Endothelial cell of umbilical vein (primary cell): ENCODE data around the gene PRRG1. TPM values are rescaled to one million over a fixed set of nuclear protein-coding genes. Genes with fewer than 3 reads are reported as not detected.

Experiments used
- BruUV-seq: library from RNA; stranded (reverse); fragments of 400-500 nt; replicated peaks from 2 replicates; lab custom pipeline; 2021; lab: Mats Ljungman, UMichigan
- CTCF ChIA-PET: fragments of 300-600, 350-600 bp; sonication (Branson Sonifier 250); formaldehyde crosslinking; loops from one replicate; lab custom pipeline; 2021; ENCODE audit warnings: antibody characterized with exemption, inconsistent platforms; lab: Charles Lee
- POLR2A ChIA-PET: fragments of 300-600, 350-600 bp; sonication (Branson Sonifier 250); formaldehyde crosslinking; loops from one replicate; lab custom pipeline; 2021; ENCODE audit warnings: antibody characterized with exemption, inconsistent platforms; lab: Charles Lee
- DNase-seq: peaks from one replicate; pipeline ENCODE4 v3.0.0-alpha.2; 2011; ENCODE audit warnings: low read depth, low spot score
- FAIRE-seq: peaks from 2 replicates; lab custom pipeline; 2011; peaks lifted over from hg19 to GRCh38; lab: Jason Lieb, UNC
- H2AFZ ChIP-seq: 2 replicates; pipeline ENCODE4 v1.6.0; 2012; ENCODE audit warnings: low read depth, low read length, control low read depth, inconsistent platforms
- H3K27ac ChIP-seq: 2 replicates; pipeline ENCODE4 v1.5.1; 2011; ENCODE audit warnings: low read depth, mild to moderate bottlenecking, control low read depth, low read length, moderate library complexity; ENCODE audit not compliant: insufficient read depth
- H3K27me3 ChIP-seq, 2 experiments: 2 replicates each; pipeline versions ENCODE4 v1.6.0 to v1.6.1; 2011; ENCODE audit warnings: low read length in 2 of 2, mixed read lengths in 1 of 2; ENCODE audit not compliant: control insufficient read depth in 2 of 2, insufficient read depth in 2 of 2
- H3K36me3 ChIP-seq, 2 experiments: 2 replicates in 1 of 2; 3 replicates in 1 of 2; pipeline ENCODE4 v1.5.1; 2011; ENCODE audit warnings: low read length in 2 of 2, mild to moderate bottlenecking in 1 of 2, moderate library complexity in 1 of 2; ENCODE audit not compliant: control insufficient read depth in 2 of 2, insufficient read depth in 2 of 2; ENCODE audit errors: extremely low read depth in 1 of 2
- H3K4me1 ChIP-seq: 3 replicates; pipeline ENCODE4 v1.5.1; 2011; ENCODE audit warnings: mild to moderate bottlenecking, low read length; ENCODE audit not compliant: control insufficient read depth, insufficient read depth; ENCODE audit errors: extremely low read depth
- H3K4me2 ChIP-seq: 2 replicates; pipeline ENCODE4 v1.6.1; 2011; ENCODE audit warnings: low read length, control low read depth, mixed read lengths; ENCODE audit not compliant: insufficient read depth
- H3K4me3 ChIP-seq, 3 experiments: fragments of 200-600 bp in 1 of 3; sonication (generic), shearing (Covaris generic) in 1 of 3; replicated peaks in 1 of 3; 2 replicates each; pipeline ENCODE4 v1.5.1; 2011 to 2016; ENCODE audit warnings: control low read depth in 3 of 3, low read length in 3 of 3, mild to moderate bottlenecking in 2 of 3, inconsistent platforms in 1 of 3, low read depth in 1 of 3, moderate library complexity in 1 of 3; ENCODE audit not compliant: insufficient read depth in 1 of 3
- H3K79me2 ChIP-seq: 2 replicates; pipeline ENCODE4 v1.6.0; 2012; ENCODE audit warnings: low read length, inconsistent platforms; ENCODE audit not compliant: control insufficient read depth, insufficient read depth
- H3K9ac ChIP-seq: replicated peaks from 2 replicates; pipeline ENCODE3; 2011; ENCODE audit warnings: low read length, control low read depth; ENCODE audit not compliant: insufficient read depth; ENCODE audit errors: extremely low read depth
- H3K9me1 ChIP-seq: replicated peaks from 3 replicates; pipeline ENCODE4 v1.6.0; 2011; ENCODE audit warnings: mild to moderate bottlenecking, low read length; ENCODE audit not compliant: control insufficient read depth, insufficient read depth; ENCODE audit errors: extremely low read depth
- H3K9me3 ChIP-seq: replicated peaks from 2 replicates; pipeline ENCODE4 v1.5.1; 2012; ENCODE audit warnings: low read length, inconsistent platforms; ENCODE audit not compliant: control insufficient read depth, insufficient read depth
- H4K20me1 ChIP-seq: replicated peaks from 2 replicates; pipeline ENCODE3; 2011; ENCODE audit warnings: mild to moderate bottlenecking, low read length; ENCODE audit not compliant: control insufficient read depth, insufficient read depth; ENCODE audit errors: extremely low read depth
- EZH2 ChIP-seq: IDR thresholded peaks from 2 replicates; pipeline ENCODE4 v1.6.1; 2012; ENCODE audit warnings: borderline replicate concordance, low read depth, mild to moderate bottlenecking, moderate library complexity, low read length, inconsistent platforms; ENCODE audit not compliant: severe bottlenecking
- FOS ChIP-seq: IDR thresholded peaks from 2 replicates; pipeline ENCODE4 v1.6.1; 2011; ENCODE audit warnings: mild to moderate bottlenecking, low read length, moderate library complexity, borderline replicate concordance; ENCODE audit not compliant: insufficient read depth
- GATA2 ChIP-seq: IDR thresholded peaks from 2 replicates; pipeline ENCODE4 v1.7.0; 2011; ENCODE audit warnings: low read depth, mild to moderate bottlenecking, moderate library complexity, mixed read lengths, low read length; ENCODE audit not compliant: insufficient read length, insufficient read depth
- JUN ChIP-seq: IDR thresholded peaks from 2 replicates; pipeline ENCODE4 v1.6.1; 2011; ENCODE audit warnings: borderline replicate concordance, low read depth; ENCODE audit not compliant: insufficient read length, insufficient read depth
- MAX ChIP-seq: IDR thresholded peaks from 2 replicates; pipeline ENCODE4 v1.6.1; 2011; ENCODE audit not compliant: insufficient read depth, insufficient read length
- MYC ChIP-seq: IDR thresholded peaks from one replicate; pipeline ENCODE4 v1.6.1; 2011; ENCODE audit warnings: mild to moderate bottlenecking, low read depth, low read length
- POLR2A ChIP-seq: IDR thresholded peaks from 2 replicates; pipeline ENCODE4 v1.6.1; 2012; ENCODE audit warnings: low read depth, mild to moderate bottlenecking, control low read depth, low read length
- POLR2AphosphoS5 ChIP-seq: IDR thresholded peaks from 2 replicates; pipeline ENCODE4 v1.6.1; 2012; ENCODE audit warnings: low read depth, mild to moderate bottlenecking, control low read depth, low read length, moderate library complexity; ENCODE audit not compliant: insufficient read depth
- dilution Hi-C: fragments of 300-500 bp; cut with MboI; formaldehyde crosslinking; loops from one replicate; pipeline ENCODE4 v1.15.0; 2019; ENCODE audit warnings: low sequenced_read_pairs; ENCODE audit not compliant: extremely low pct_ligation_motif_present
- intact Hi-C: fragments of 100-400 bp; cut with micrococcal nuclease; formaldehyde crosslinking; loops from one replicate; pipeline ENCODE4 v1.10.0; 2022
- polyA plus RNA-seq, 4 experiments: library from polyadenylated mRNA; depleted of rRNA in 3 of 4; stranded (reverse) in 3 of 4; unstranded in 1 of 4; fragments of >200 nt; gene quantifications; 2 replicates each; pipeline versions ENCODE4 v1.2.1 to v1.2.3, GENCODE V29; 2011 to 2012; ENCODE audit warnings: missing spikeins in 1 of 4
- total RNA-seq: library from RNA; stranded (reverse); gene quantifications from 2 replicates; pipeline ENCODE4 v1.2.3, GENCODE V29; 2021
- TF ChIP-seq, protein P1 (sequence below), 2 donors: IDR thresholded peaks; 1 replicate in 1 of 2; 2 replicates in 1 of 2; pipeline ENCODE4 v1.5.1; 2011; ENCODE audit warnings: low read length in 2 of 2, mild to moderate bottlenecking in 2 of 2, moderate library complexity in 2 of 2, control low read depth in 1 of 2, inconsistent platforms in 1 of 2, low read depth in 1 of 2; ENCODE audit not compliant: insufficient read depth in 1 of 2; ENCODE audit errors: extremely low read depth in 1 of 2

Gene PRRG1
- total and polyA plus RNA-seq, 2 donors (not counting 3 experiments of a cell fraction or from before 2014, with no cell fraction given): 37.6 to 46.3 TPM

DNA sequence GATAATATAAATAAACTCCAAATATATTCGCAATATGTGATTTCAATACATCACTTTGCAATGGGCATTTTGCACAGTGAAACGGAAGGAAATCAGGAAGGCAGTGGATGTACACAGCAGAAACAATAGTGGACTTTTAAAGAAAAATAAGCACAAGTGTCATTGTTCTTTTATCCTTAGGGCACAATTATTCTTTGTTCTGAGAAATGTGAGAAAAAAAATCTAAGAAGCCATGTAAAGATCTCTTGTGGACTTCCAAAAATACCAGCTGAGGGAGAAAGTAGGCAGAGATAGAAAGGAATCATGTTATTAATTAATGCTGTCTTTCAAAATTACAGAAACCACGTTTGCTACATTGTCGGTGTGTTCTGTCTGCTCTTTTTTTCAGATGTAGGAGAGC is 17.6 kb upstream of the PRRG1 start:
- H3K4me1 ChIP-seq: peaks cover 6% of the 10 kb centered on the region
- H3K4me2 ChIP-seq: peak overlapping the region; percentile 31
- H3K79me2 ChIP-seq: no peaks in the 10 kb centered on the region
- TF ChIP-seq POLR2AphosphoS5 (no peak), POLR2A (no peak), MYC (no peak), EZH2 (no peak)
- no peak for DNase-seq
- no peaks in the 10 kb centered on the region for H3K9me3 ChIP-seq
- dilution Hi-C loops (no loop called here), intact Hi-C loops (no loop called here)
- POLR2A ChIA-PET: no interaction called here
- H3K27me3 ChIP-seq: no peaks in the 10 kb centered on the region
- CTCF ChIA-PET: interaction anchor here (0.8 kb wide), 1 partner anchor 113 kb away, joined by 3 read pairs; no protein-coding TSS in a partner anchor
- no peaks in the 10 kb centered on the region for H3K9me1 ChIP-seq
- no peak overlapping the region for H3K27ac ChIP-seq
- peak; percentile 40 for FAIRE-seq
- no peak overlapping the region for H3K4me3 ChIP-seq
- no peaks in the 10 kb centered on the region for H3K36me3 ChIP-seq
- no TSS peak for BruUV-seq
- no peak overlapping the region for H2AFZ ChIP-seq
- no peaks in the 10 kb centered on the region for H4K20me1 ChIP-seq
- H3K9ac ChIP-seq: no peak overlapping the region

- no peak for DNase-seq
- H3K79me2 ChIP-seq: no peaks in the 10 kb centered on the region
- no peak overlapping the region for H3K4me2 ChIP-seq
- no peaks in the 10 kb centered on the region for H3K36me3 ChIP-seq
- H3K4me1 ChIP-seq: peaks cover 6% of the 10 kb centered on the region
- H3K9me1 ChIP-seq: no peaks in the 10 kb centered on the region
- POLR2A ChIA-PET: no interaction called here
- intact Hi-C loops (no loop called here), dilution Hi-C loops (no loop called here)
- CTCF ChIA-PET: interaction anchor here (0.8 kb wide), 1 partner anchor 112 kb away, joined by 3 read pairs; no protein-coding TSS in a partner anchor
- H3K9ac ChIP-seq: no peak overlapping the region
- no peak for FAIRE-seq
- no peak overlapping the region for H2AFZ ChIP-seq
- no peaks in the 10 kb centered on the region for H4K20me1 ChIP-seq
- BruUV-seq: no TSS peak
- TF ChIP-seq FOS (no peak), MYC (no peak), EZH2 (no peak), MAX (no peak), POLR2A (no peak), POLR2AphosphoS5 (no peak), GATA2 (no peak), JUN (no peak)
- TF ChIP-seq, protein P1, sequence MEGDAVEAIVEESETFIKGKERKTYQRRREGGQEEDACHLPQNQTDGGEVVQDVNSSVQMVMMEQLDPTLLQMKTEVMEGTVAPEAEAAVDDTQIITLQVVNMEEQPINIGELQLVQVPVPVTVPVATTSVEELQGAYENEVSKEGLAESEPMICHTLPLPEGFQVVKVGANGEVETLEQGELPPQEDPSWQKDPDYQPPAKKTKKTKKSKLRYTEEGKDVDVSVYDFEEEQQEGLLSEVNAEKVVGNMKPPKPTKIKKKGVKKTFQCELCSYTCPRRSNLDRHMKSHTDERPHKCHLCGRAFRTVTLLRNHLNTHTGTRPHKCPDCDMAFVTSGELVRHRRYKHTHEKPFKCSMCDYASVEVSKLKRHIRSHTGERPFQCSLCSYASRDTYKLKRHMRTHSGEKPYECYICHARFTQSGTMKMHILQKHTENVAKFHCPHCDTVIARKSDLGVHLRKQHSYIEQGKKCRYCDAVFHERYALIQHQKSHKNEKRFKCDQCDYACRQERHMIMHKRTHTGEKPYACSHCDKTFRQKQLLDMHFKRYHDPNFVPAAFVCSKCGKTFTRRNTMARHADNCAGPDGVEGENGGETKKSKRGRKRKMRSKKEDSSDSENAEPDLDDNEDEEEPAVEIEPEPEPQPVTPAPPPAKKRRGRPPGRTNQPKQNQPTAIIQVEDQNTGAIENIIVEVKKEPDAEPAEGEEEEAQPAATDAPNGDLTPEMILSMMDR (IDR thresholded peaks at IDR 0.05; ENCODE audit: extremely low read depth in 1 of 2, insufficient read depth in 1 of 2, low read depth in 1 of 2, low read length in 2 of 2): no peak
- H3K27ac ChIP-seq: no peak overlapping the region
- H3K4me3 ChIP-seq: no peak overlapping the region
- no peaks in the 10 kb centered on the region for H3K9me3 ChIP-seq
- H3K27me3 ChIP-seq: no peaks in the 10 kb centered on the region
Observed at GRCh38 chrX:37332055-37332454, 17.1 kb upstream of the PRRG1 start.
